ENCODE data around the gene POMT1. TPM values are rescaled to one million over a fixed set of nuclear protein-coding genes. Genes with fewer than 3 reads are reported as not detected.
"Not testable (repeated sequence)": the region's sequence is repeated elsewhere in the genome, so short reads cannot be mapped to it uniquely, and the experiment has no call there.

POMT1 gene
- total RNA-seq, 1 experiment from 2014 or later: 19.7 TPM

DNA sequence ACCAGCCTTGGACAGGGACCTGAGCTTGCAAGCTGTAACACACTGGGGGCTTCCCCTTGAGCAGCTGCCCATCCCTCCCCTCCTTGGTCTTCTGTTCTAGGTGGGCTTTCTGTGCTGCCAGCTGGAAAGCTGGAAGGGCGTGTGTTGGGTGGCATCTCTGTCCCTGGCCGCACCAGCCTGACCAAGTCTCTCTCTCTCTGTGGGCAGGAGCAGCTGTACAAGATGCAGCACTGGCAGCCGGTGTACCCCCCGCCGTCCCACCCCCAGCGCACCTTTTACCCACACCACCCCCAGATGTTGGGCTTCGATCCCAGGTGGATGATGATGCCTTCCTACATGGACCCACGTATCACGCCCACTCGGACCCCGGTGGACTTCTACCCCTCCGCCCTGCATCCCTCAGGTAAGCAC is 32.1 kb upstream of the POMT1 start:
- TF ChIP-seq, protein P1, sequence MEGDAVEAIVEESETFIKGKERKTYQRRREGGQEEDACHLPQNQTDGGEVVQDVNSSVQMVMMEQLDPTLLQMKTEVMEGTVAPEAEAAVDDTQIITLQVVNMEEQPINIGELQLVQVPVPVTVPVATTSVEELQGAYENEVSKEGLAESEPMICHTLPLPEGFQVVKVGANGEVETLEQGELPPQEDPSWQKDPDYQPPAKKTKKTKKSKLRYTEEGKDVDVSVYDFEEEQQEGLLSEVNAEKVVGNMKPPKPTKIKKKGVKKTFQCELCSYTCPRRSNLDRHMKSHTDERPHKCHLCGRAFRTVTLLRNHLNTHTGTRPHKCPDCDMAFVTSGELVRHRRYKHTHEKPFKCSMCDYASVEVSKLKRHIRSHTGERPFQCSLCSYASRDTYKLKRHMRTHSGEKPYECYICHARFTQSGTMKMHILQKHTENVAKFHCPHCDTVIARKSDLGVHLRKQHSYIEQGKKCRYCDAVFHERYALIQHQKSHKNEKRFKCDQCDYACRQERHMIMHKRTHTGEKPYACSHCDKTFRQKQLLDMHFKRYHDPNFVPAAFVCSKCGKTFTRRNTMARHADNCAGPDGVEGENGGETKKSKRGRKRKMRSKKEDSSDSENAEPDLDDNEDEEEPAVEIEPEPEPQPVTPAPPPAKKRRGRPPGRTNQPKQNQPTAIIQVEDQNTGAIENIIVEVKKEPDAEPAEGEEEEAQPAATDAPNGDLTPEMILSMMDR (IDR thresholded peaks at IDR 0.05; ENCODE audit: unreplicated experiment): no peak
- Mint-ChIP-seq H3K27ac (ENCODE audit: low read depth, unreplicated experiment) (no peak overlapping the region), H3K9me3 (ENCODE audit: unreplicated experiment) (no peaks in the 10 kb centered on the region), H3K36me3 (ENCODE audit: insufficient read depth, unreplicated experiment) (peaks cover 99% of the 10 kb centered on the region), H3K27me3 (ENCODE audit: insufficient read depth, unreplicated experiment) (no peaks in the 10 kb centered on the region), H3K4me3 (ENCODE audit: unreplicated experiment) (no peak overlapping the region), H3K4me1 (ENCODE audit: insufficient read depth, unreplicated experiment) (no peaks in the 10 kb centered on the region)
- DNase-seq (ENCODE audit: unreplicated experiment): no peak
- ChIA-PET POLR2A (interaction anchor here (1.0 kb wide), 1 partner anchor 10 kb away, joined by 3 read pairs; no protein-coding TSS in a partner anchor), CTCF (interaction anchor here (0.6 to 2.4 kb wide), 3 partner anchors 11 to 121 kb away, joined by 3 to 8 read pairs (median 3); no protein-coding TSS in a partner anchor)
- no TSS peak for BruUV-seq (replicated peaks)
- intact Hi-C loops (cut with micrococcal nuclease): no loop called here

- H3K9me3 Mint-ChIP-seq (ENCODE audit: unreplicated experiment); H3K27ac Mint-ChIP-seq (ENCODE audit: low read depth, unreplicated experiment); H3K4me1 Mint-ChIP-seq (ENCODE audit: insufficient read depth, unreplicated experiment); H3K27me3 Mint-ChIP-seq (ENCODE audit: insufficient read depth, unreplicated experiment); CTCF ChIA-PET; DNase-seq (ENCODE audit: unreplicated experiment); BruUV-seq (replicated peaks); POLR2A ChIA-PET; intact Hi-C loops (cut with micrococcal nuclease); H3K4me3 Mint-ChIP-seq (ENCODE audit: unreplicated experiment): not testable (repeated sequence)
- peaks cover 99% of the 10 kb centered on the region for H3K36me3 Mint-ChIP-seq (ENCODE audit: insufficient read depth, unreplicated experiment)
These were observed 30.6 kb upstream of the POMT1 start for GRCh38 chr9:131472085-131472484.

DNA sequence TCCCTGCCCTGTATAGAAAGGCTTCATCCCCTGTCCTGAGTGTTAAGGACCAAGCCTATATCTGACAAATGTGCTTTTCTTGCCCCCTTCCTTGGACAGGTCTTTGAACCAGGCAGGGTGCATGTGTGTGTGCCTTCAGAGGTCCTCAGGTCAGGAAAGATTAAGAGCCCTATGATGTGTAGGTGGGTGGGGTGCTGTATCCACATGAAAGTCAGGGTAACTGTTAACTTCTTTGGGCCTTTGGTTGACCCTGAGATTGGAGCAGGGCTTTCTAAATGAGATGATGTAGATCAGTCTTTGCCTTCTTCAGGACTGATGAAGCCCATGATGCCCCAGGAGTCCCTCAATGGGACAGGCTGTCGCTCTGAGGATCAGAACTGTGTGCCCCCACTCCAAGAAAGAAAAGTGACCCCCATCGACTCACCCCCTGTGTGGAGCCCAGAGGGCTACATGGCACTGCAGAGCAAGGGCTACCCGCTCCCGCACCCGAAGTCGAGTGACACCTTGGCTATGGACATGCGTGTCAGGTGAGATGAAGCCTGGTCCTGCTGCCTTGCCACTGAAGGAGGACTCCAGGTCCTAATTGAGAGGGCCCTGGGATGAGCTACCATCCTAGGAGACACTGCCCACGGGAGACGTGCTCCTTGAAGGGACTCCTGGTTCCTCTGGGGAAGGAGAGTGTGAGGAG is 29.4 kb upstream of the POMT1 start:
- Mint-ChIP-seq H3K4me3 (ENCODE audit: unreplicated experiment) (no peak overlapping the region), H3K36me3 (ENCODE audit: insufficient read depth, unreplicated experiment) (peaks cover 100% of the 10 kb centered on the region), H3K4me1 (ENCODE audit: insufficient read depth, unreplicated experiment) (no peaks in the 10 kb centered on the region), H3K27me3 (ENCODE audit: insufficient read depth, unreplicated experiment) (no peaks in the 10 kb centered on the region), H3K9me3 (ENCODE audit: unreplicated experiment) (no peaks in the 10 kb centered on the region), H3K27ac (ENCODE audit: low read depth, unreplicated experiment) (no peak overlapping the region)
- POLR2A ChIA-PET: no interaction called here
- intact Hi-C loops (cut with micrococcal nuclease): no loop called here
- BruUV-seq (replicated peaks): no TSS peak
- CTCF ChIA-PET: interaction anchor here (0.8 kb wide), 1 partner anchor 123 kb away, joined by 5 read pairs; no protein-coding TSS in a partner anchor
- no peak for DNase-seq (ENCODE audit: unreplicated experiment)
- TF ChIP-seq, protein P1 (IDR thresholded peaks at IDR 0.05; ENCODE audit: unreplicated experiment): no peak

GRCh38 chr9:131473891-131474290 is 28.8 kb upstream of the POMT1 start:
- H3K27me3 Mint-ChIP-seq (ENCODE audit: insufficient read depth, unreplicated experiment): no peaks in the 10 kb centered on the region
- BruUV-seq (replicated peaks): no TSS peak
- TF ChIP-seq, protein P1 (IDR thresholded peaks at IDR 0.05; ENCODE audit: unreplicated experiment): no peak
- H3K9me3 Mint-ChIP-seq (ENCODE audit: unreplicated experiment): no peaks in the 10 kb centered on the region
- DNase-seq (ENCODE audit: unreplicated experiment): no peak
- intact Hi-C loops (cut with micrococcal nuclease): no loop called here
- no peaks in the 10 kb centered on the region for H3K4me1 Mint-ChIP-seq (ENCODE audit: insufficient read depth, unreplicated experiment)
- H3K36me3 Mint-ChIP-seq (ENCODE audit: insufficient read depth, unreplicated experiment): peaks cover 99% of the 10 kb centered on the region
- H3K4me3 Mint-ChIP-seq (ENCODE audit: unreplicated experiment): no peak overlapping the region
- no peak overlapping the region for H3K27ac Mint-ChIP-seq (ENCODE audit: low read depth, unreplicated experiment)
- CTCF ChIA-PET: interaction anchor here (0.8 kb wide), 1 partner anchor 124 kb away, joined by 5 read pairs; no protein-coding TSS in a partner anchor
- POLR2A ChIA-PET: no interaction called here

All from MCF 10A (cell line).